A549 treated with CORT108297 at 1 μM for 4 hours (cell line): Measurements from ENCODE around the gene IGLON5. TPM values are rescaled to one million over a fixed set of nuclear protein-coding genes. Genes with fewer than 3 reads are reported as not detected.

Source experiments
- total RNA-seq: library from RNA; stranded (reverse); fragments of 200-300 nt; extraction: Qiagen RNA extraction; gene quantifications from 5 replicates; pipeline ENCODE4 v1.2.3, GENCODE V29; 2022

Gene IGLON5
- total RNA-seq = 0.02 to 0.05 TPM (median 0.03 TPM) in 4 of 5 replicates, not detected in the other

GRCh38 chr19:51311351-51312257, at the start of gene IGLON5:
Gene IGLON5, plus strand, starts transcription at chr19:51311644. Its CDS starts 204 bp downstream, at chr19:51311848.

GRCh38 chr19:51341976-51342580, 30.6 kb downstream of the IGLON5 start, which contains the start of gene VSIG10L:
Gene VSIG10L, minus strand, starts transcription at chr19:51342139. Its CDS starts 15 bp downstream, at chr19:51342124.

GRCh38 chr19:51365965-51366388, 54.5 kb downstream of the IGLON5 start, which contains the start of gene ETFB:
Gene ETFB, minus strand, starts transcription at chr19:51366388. Its CDS starts 62 bp downstream, at chr19:51366326.

GRCh38 chr19:51368366-51369282, 57.2 kb downstream of the IGLON5 start, which contains the start of gene CLDND2:
Gene CLDND2, minus strand, starts transcription at chr19:51369003. Its CDS starts 426 bp downstream, at chr19:51368577.

GRCh38 chr19:51372649-51373504, 61.4 kb downstream of the IGLON5 start, which contains the start of gene NKG7:
Gene NKG7, minus strand, starts transcription at chr19:51372654. Its CDS starts 119 bp downstream, at chr19:51372535.

Other genes with a start within 250 kb of the IGLON5 start
- 0.09 TPM in 1 of 5 replicates, not detected in the others for gene KLK13, start 246.6 kb upstream of the IGLON5 start, total RNA-seq
- gene KLK14, start 228.8 kb upstream of the IGLON5 start, total RNA-seq = 0.35 to 0.44 TPM (median 0.39 TPM) in 5 replicates
- gene CTU1, start 203.2 kb upstream of the IGLON5 start, total RNA-seq = 5.0 to 16.2 TPM (median 14.7 TPM) in 5 replicates
- not detected in 5 replicates for gene SIGLEC9, start 186.7 kb upstream of the IGLON5 start, total RNA-seq
- not detected in 5 replicates for gene SIGLEC7, start 169.3 kb upstream of the IGLON5 start, total RNA-seq
- gene CD33, start 86.6 kb upstream of the IGLON5 start, total RNA-seq = 0.44 TPM in 1 of 5 replicates, not detected in the others
- gene SIGLECL1, start 60.6 kb upstream of the IGLON5 start, total RNA-seq = not detected in 5 replicates
- 6.8 to 12.2 TPM (median 10.4 TPM) in 5 replicates for gene VSIG10L, start 30.5 kb downstream of the IGLON5 start, total RNA-seq
- gene ETFB, start 54.7 kb downstream of the IGLON5 start, total RNA-seq = 221 to 254 TPM (median 236 TPM) in 5 replicates
- 6.1 to 12.5 TPM (median 10.5 TPM) in 5 replicates for gene CLDND2, start 57.4 kb downstream of the IGLON5 start, total RNA-seq
- not detected in 5 replicates for gene NKG7, start 61.0 kb downstream of the IGLON5 start, total RNA-seq
- not detected in 5 replicates for gene LIM2, start 76.3 kb downstream of the IGLON5 start, total RNA-seq
- not detected in 5 replicates for gene C19orf84, start 78.9 kb downstream of the IGLON5 start, total RNA-seq
- 0.05 TPM in 1 of 5 replicates, not detected in the others for gene SIGLEC10, start 106.0 kb downstream of the IGLON5 start, total RNA-seq
- gene SIGLEC8, start 146.8 kb downstream of the IGLON5 start, total RNA-seq = not detected in 5 replicates
- not detected in 5 replicates for gene CEACAM18, start 166.9 kb downstream of the IGLON5 start, total RNA-seq
- gene SIGLEC12, start 190.2 kb downstream of the IGLON5 start, total RNA-seq = not detected in 5 replicates
- not detected in 5 replicates for gene SIGLEC6, start 220.0 kb downstream of the IGLON5 start, total RNA-seq